ENCODE results near the gene LMO1. TPM values are rescaled to one million over a fixed set of nuclear protein-coding genes. Genes with fewer than 3 reads are reported as not detected.

LMO1 gene
- total and polyA plus RNA-seq, 4 donors = 1.8 to 8.7 (median 5.1) TPM

DNA sequence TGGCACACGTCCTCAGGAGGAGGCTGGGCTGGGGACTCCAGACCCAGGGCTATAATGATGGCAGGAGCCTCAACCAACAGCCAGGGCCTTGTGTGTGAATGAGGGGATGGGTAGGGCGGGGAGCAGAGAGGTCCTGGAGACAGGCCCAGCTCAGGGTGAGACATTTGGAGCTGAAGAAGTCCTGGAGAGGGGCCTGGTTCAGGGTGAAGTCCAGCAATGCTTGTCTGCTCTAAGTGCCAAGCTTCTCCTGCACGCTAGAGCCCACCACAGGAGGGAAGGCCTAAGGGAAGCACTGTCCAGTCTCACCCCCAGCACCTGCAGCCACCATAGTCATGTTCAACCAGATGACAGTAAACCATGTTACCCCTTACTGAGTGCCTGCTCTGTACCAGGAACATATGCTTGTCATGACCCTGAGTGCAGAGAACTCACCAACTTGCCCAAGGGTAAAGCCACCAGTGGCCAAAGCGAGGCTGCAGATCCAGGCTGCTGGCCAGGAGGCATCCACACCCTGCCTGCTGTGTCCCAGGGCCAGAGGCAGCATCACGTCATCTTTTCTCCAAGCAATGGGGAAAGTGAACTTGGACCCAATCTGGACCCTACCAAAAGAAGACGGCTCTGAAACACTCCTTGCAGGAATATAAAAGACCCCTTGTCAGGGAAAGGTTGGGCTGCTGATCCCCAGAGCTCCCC, 24.0 kb downstream of the LMO1 start:
- no peaks in the 10 kb centered on the region for H3K36me3 ChIP-seq (ENCODE audit: control insufficient read depth, insufficient read depth, low read length)
- 80% methylated on average over 6 of the region's 6 CpGs for WGBS (ENCODE audit: insufficient coverage)
- H3K4me1 ChIP-seq (ENCODE audit: control insufficient read depth, insufficient read depth, low read length) = peaks cover 38% of the 10 kb centered on the region
- no peak overlapping the region for H3K27ac ChIP-seq (ENCODE audit: low read depth, low read length)
- no peaks in the 10 kb centered on the region for H3K9me3 ChIP-seq (ENCODE audit: control insufficient read depth, insufficient read depth, low read length)
- H3K4me3 ChIP-seq (ENCODE audit: low read depth, low read length) = no peak overlapping the region
- H3K27me3 ChIP-seq (ENCODE audit: control insufficient read depth, insufficient read depth, low read length) = no peaks in the 10 kb centered on the region
- DNase-seq (ENCODE audit: low read depth in 4 of 6, low spot score in 6 of 6) = no peak

DNA sequence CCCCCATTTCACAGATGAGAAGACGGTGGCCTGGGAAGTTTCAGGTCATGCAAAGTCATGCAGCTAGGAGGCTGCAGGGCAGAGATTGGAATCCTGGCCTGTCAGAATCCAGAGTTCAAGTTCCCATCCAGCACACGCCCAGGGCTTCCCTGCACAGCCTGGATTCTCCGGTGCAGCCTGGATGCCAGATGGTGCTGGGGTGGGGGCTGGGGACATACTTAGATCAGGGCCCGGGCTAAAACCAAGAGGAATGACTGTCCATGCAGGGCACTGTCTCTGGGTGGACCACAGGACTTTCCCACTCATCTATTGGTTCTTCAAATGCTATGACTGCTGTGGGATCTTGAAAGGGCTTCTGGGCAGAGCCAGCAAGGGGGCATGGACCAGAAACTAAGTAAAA, 24.6 kb downstream of the LMO1 start:
- Histone ChIP-seq H3K36me3 (ENCODE audit: control insufficient read depth, insufficient read depth, low read length) (no peaks in the 10 kb centered on the region), H3K4me3 (ENCODE audit: low read depth, low read length) (no peak overlapping the region), H3K27ac (ENCODE audit: low read depth, low read length) (no peak overlapping the region), H3K4me1 (ENCODE audit: control insufficient read depth, insufficient read depth, low read length) (peaks cover 38% of the 10 kb centered on the region), H3K27me3 (ENCODE audit: control insufficient read depth, insufficient read depth, low read length) (no peaks in the 10 kb centered on the region), H3K9me3 (ENCODE audit: control insufficient read depth, insufficient read depth, low read length) (no peaks in the 10 kb centered on the region)
- no peak for DNase-seq (ENCODE audit: low read depth in 4 of 6, low spot score in 6 of 6)
- 89% methylated on average over 4 of the region's 4 CpGs for WGBS (ENCODE audit: insufficient coverage)

- peaks cover 35% of the 10 kb centered on the region for H3K4me1 ChIP-seq (ENCODE audit: control insufficient read depth, insufficient read depth, low read length)
- H3K27me3 ChIP-seq (ENCODE audit: control insufficient read depth, insufficient read depth, low read length) = no peaks in the 10 kb centered on the region
- H3K4me3 ChIP-seq (ENCODE audit: low read depth, low read length) = no peak overlapping the region
- no peaks in the 10 kb centered on the region for H3K9me3 ChIP-seq (ENCODE audit: control insufficient read depth, insufficient read depth, low read length)
- no peak overlapping the region for H3K27ac ChIP-seq (ENCODE audit: low read depth, low read length)
- WGBS (ENCODE audit: insufficient coverage) = 84% methylated on average over 7 of the region's 10 CpGs
- no peaks in the 10 kb centered on the region for H3K36me3 ChIP-seq (ENCODE audit: control insufficient read depth, insufficient read depth, low read length)
- peak in 1 of 6 donors; percentile 64 for DNase-seq (ENCODE audit: low read depth in 4 of 6, low spot score in 6 of 6)
Observed at GRCh38 chr11:8237453-8237852, 26.2 kb downstream of the LMO1 start.

- Histone ChIP-seq H3K9me3 (ENCODE audit: control insufficient read depth, insufficient read depth, low read length) (no peaks in the 10 kb centered on the region), H3K36me3 (ENCODE audit: control insufficient read depth, insufficient read depth, low read length) (no peaks in the 10 kb centered on the region), H3K4me1 (ENCODE audit: control insufficient read depth, insufficient read depth, low read length) (peaks cover 22% of the 10 kb centered on the region), H3K27me3 (ENCODE audit: control insufficient read depth, insufficient read depth, low read length) (peaks cover 3% of the 10 kb centered on the region), H3K27ac (ENCODE audit: low read depth, low read length) (no peak overlapping the region), H3K4me3 (ENCODE audit: low read depth, low read length) (no peak overlapping the region)
- no CpG with 5 or more reads among the region's 4 CpGs for WGBS (ENCODE audit: insufficient coverage)
- DNase-seq (ENCODE audit: low read depth in 4 of 6, low spot score in 6 of 6) = no peak
Observed at GRCh38 chr11:8235925-8236324, 27.8 kb downstream of the LMO1 start.

DNA sequence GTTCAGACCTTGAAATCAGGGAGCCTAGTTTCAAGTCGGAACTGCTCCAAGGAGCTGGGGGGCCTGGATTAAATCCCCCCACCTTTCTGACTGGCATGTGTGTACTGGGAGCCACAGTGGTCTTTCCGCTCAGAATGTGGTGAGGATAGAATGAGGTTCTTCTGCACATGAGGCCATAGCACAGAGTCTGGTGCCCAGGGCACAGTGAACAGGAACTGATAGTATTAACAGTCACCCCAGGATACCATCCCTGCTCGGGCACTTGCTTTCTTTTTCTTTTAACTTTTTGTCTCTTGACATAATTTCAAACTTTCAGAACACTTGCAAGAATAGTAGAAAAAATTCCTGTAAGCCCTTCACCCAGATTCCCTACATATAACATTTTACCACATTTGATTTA, 28.8 kb downstream of the LMO1 start:
- 69% methylated on average over 2 of the region's 3 CpGs for WGBS (ENCODE audit: insufficient coverage)
- H3K27ac ChIP-seq (ENCODE audit: low read depth, low read length) = no peak overlapping the region
- no peaks in the 10 kb centered on the region for H3K36me3 ChIP-seq (ENCODE audit: control insufficient read depth, insufficient read depth, low read length)
- peaks cover 5% of the 10 kb centered on the region for H3K27me3 ChIP-seq (ENCODE audit: control insufficient read depth, insufficient read depth, low read length)
- H3K4me3 ChIP-seq (ENCODE audit: low read depth, low read length) = no peak overlapping the region
- peaks cover 26% of the 10 kb centered on the region for H3K4me1 ChIP-seq (ENCODE audit: control insufficient read depth, insufficient read depth, low read length)
- DNase-seq (ENCODE audit: low read depth in 4 of 6, low spot score in 6 of 6) = no peak
- no peaks in the 10 kb centered on the region for H3K9me3 ChIP-seq (ENCODE audit: control insufficient read depth, insufficient read depth, low read length)

DNA sequence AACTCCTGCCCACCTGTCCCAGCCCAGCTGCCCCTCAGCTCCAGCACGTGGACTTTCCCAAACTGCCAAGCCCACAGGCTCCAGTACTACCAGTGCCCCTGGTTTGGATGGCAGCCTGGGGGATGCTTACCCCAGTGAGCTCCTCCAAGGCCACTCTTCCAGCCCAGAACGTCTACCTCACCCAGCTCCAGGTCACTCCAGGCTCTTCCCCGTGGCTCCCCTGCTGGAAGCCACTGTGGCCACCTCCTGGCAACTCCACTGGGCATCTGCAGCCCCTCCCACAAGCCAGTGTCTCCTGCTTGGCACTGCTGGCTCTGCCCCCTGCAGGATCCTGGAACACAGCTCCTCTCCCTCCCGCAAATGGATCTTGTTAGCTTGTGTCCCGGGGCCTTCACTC, 29.3 kb downstream of the LMO1 start:
- no peak overlapping the region for H3K27ac ChIP-seq (ENCODE audit: low read depth, low read length)
- H3K4me3 ChIP-seq (ENCODE audit: low read depth, low read length) = no peak overlapping the region
- H3K27me3 ChIP-seq (ENCODE audit: control insufficient read depth, insufficient read depth, low read length) = peaks cover 5% of the 10 kb centered on the region
- H3K36me3 ChIP-seq (ENCODE audit: control insufficient read depth, insufficient read depth, low read length) = no peaks in the 10 kb centered on the region
- peaks cover 28% of the 10 kb centered on the region for H3K4me1 ChIP-seq (ENCODE audit: control insufficient read depth, insufficient read depth, low read length)
- WGBS (ENCODE audit: insufficient coverage) = 62% methylated on average over 3 of the region's 5 CpGs
- DNase-seq (ENCODE audit: low read depth in 4 of 6, low spot score in 6 of 6) = no peak
- H3K9me3 ChIP-seq (ENCODE audit: control insufficient read depth, insufficient read depth, low read length) = no peaks in the 10 kb centered on the region

DNA sequence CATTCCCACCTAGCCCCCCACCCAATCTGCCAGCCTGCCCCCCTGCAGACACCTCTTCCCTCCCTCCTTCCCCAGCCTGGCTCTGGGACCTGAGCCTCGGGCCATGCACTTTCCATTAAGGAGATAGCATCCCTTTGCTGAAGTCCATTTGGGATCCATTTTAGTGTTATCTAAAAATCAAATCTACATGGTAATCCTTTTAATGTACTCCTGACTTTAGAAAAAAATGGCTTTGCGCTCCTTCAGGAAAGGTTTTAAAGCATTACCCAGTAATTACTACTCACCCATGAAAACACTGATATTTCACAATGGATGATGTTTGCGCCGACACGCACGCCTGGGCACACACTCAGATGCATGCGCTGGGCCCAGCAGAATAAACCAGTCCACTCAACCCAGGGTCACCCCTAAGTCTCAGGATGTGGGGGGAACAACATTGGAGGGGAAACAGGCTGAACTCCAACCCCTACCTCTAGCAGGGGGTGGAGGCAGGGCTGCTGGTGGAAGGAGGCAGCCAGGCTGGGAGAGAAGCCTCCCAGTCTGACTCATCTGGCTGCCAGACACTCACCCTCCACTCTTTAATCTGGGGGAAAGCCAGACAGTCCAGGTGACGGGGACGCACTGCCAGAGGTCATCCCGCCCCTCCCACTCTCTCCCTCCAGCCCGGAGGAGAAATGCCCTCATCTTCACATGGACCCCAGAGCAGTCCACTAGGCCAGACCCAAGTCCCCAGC, 29.8 kb downstream of the LMO1 start:
- H3K36me3 ChIP-seq (ENCODE audit: control insufficient read depth, insufficient read depth, low read length) = no peaks in the 10 kb centered on the region
- no peak overlapping the region for H3K27ac ChIP-seq (ENCODE audit: low read depth, low read length)
- H3K9me3 ChIP-seq (ENCODE audit: control insufficient read depth, insufficient read depth, low read length) = no peaks in the 10 kb centered on the region
- no peak overlapping the region for H3K4me3 ChIP-seq (ENCODE audit: low read depth, low read length)
- no peak for DNase-seq (ENCODE audit: low read depth in 4 of 6, low spot score in 6 of 6)
- 70% methylated on average over 5 of the region's 11 CpGs for WGBS (ENCODE audit: insufficient coverage)
- H3K27me3 ChIP-seq (ENCODE audit: control insufficient read depth, insufficient read depth, low read length) = peaks cover 5% of the 10 kb centered on the region
- H3K4me1 ChIP-seq (ENCODE audit: control insufficient read depth, insufficient read depth, low read length) = peaks cover 30% of the 10 kb centered on the region

GRCh38 chr11:8232849-8233606, 30.6 kb downstream of the LMO1 start:
- WGBS (ENCODE audit: insufficient coverage) = 77% methylated on average over 9 of the region's 9 CpGs
- no peak for DNase-seq (ENCODE audit: low read depth in 4 of 6, low spot score in 6 of 6)
- no peak overlapping the region for H3K4me3 ChIP-seq (ENCODE audit: low read depth, low read length)
- peaks cover 39% of the 10 kb centered on the region for H3K4me1 ChIP-seq (ENCODE audit: control insufficient read depth, insufficient read depth, low read length)
- no peak overlapping the region for H3K27ac ChIP-seq (ENCODE audit: low read depth, low read length)
- H3K36me3 ChIP-seq (ENCODE audit: control insufficient read depth, insufficient read depth, low read length) = no peaks in the 10 kb centered on the region
- no peaks in the 10 kb centered on the region for H3K9me3 ChIP-seq (ENCODE audit: control insufficient read depth, insufficient read depth, low read length)
- H3K27me3 ChIP-seq (ENCODE audit: control insufficient read depth, insufficient read depth, low read length) = peaks cover 5% of the 10 kb centered on the region

- Histone ChIP-seq H3K9me3 (ENCODE audit: control insufficient read depth, insufficient read depth, low read length) (no peaks in the 10 kb centered on the region), H3K4me1 (ENCODE audit: control insufficient read depth, insufficient read depth, low read length) (peaks cover 40% of the 10 kb centered on the region), H3K4me3 (ENCODE audit: low read depth, low read length) (no peak overlapping the region), H3K36me3 (ENCODE audit: control insufficient read depth, insufficient read depth, low read length) (no peaks in the 10 kb centered on the region), H3K27me3 (ENCODE audit: control insufficient read depth, insufficient read depth, low read length) (peaks cover 5% of the 10 kb centered on the region), H3K27ac (ENCODE audit: low read depth, low read length) (no peak overlapping the region)
- DNase-seq (ENCODE audit: low read depth in 4 of 6, low spot score in 6 of 6) = no peak
- 84% methylated on average over 5 of the region's 5 CpGs for WGBS (ENCODE audit: insufficient coverage)
Observed at GRCh38 chr11:8232414-8232813, 31.3 kb downstream of the LMO1 start.

All from spinal cord (tissue), 10 donors.